ENCODE data around the gene OGDH.
"Not testable (repeated sequence)": the region's sequence is repeated elsewhere in the genome, so short reads cannot be mapped to it uniquely, and the experiment has no call there.

Gene OGDH

DNA sequence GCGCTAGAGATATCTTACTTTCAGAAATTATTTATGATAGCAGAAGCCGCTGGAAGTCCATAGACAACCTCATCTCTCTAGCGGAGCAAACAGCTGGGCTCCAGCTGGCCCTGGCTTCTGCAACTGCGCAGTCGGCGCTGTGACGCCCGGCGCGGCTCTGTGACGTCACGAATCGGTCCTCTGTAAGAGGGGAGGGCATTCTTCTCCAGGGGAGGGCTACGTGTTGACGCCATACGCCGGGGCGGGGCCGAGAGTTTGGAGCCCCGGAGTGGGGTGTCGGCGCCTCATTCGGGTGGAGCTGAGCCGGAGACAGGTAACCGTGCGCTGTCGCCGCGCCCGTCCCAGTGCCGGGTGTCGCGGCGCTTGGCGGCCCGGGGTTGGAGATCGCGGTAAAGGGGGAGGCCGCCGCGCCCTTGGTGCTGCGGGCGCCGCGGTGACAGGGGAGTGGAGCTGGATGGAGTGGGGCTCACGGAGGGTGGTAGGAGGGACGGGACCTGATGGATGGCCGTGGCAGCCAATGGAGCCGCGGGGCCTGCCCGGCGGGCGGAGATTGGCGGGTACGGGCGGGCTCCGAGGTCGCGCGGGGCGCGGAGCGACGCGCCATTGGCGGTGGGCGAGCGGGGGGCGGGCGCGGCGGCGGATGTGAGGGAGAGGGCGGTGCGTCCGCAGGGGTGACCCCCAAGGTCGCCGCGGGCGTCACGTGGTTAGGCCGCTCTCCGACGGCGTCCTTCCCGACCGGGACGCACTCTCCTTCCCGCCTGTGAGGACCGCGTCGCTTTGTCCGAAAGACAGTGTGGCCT lies at the start of gene OGDH:
OGDH (plus strand) TSS at position 287 of the 800 bp plus-strand sequence. CDS start 17,717 bp downstream, outside the sequence.
- Histone ChIP-seq H3K27ac (peak within 1 kb of the TSS; percentile 98), H3K4me3 (peak within 1 kb of the TSS; percentile 88)
- TF ChIP-seq, protein P1, sequence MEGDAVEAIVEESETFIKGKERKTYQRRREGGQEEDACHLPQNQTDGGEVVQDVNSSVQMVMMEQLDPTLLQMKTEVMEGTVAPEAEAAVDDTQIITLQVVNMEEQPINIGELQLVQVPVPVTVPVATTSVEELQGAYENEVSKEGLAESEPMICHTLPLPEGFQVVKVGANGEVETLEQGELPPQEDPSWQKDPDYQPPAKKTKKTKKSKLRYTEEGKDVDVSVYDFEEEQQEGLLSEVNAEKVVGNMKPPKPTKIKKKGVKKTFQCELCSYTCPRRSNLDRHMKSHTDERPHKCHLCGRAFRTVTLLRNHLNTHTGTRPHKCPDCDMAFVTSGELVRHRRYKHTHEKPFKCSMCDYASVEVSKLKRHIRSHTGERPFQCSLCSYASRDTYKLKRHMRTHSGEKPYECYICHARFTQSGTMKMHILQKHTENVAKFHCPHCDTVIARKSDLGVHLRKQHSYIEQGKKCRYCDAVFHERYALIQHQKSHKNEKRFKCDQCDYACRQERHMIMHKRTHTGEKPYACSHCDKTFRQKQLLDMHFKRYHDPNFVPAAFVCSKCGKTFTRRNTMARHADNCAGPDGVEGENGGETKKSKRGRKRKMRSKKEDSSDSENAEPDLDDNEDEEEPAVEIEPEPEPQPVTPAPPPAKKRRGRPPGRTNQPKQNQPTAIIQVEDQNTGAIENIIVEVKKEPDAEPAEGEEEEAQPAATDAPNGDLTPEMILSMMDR (IDR thresholded peaks at IDR 0.05): no peak
- DNase-seq (ENCODE audit: low spot score): peak; percentile 99

DNA sequence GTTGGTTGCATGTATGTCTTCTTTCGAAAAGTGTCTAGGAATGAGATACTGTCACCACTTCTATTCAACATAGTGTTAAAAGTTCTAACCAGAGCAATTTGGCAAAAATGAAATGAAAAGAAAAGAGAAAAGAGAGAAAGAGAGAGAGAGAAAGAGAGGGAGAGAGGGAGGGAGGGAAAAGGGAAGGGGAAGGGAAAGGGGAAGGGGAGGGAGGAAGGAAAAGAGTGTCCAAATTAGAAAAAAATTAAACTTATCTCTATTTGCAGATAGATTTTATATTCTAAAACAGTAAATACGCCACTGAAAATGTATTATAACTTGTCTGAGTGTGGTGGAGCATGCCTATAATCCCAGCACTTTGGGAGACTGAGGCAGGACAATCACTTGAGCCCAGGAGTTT lies 48.9 kb upstream of the OGDH start:
- no peak for DNase-seq (ENCODE audit: low spot score)
- Histone ChIP-seq H3K4me3 (no peak overlapping the region), H3K27ac (no peak overlapping the region)
- TF ChIP-seq, protein P1 (IDR thresholded peaks at IDR 0.05): no peak

DNA sequence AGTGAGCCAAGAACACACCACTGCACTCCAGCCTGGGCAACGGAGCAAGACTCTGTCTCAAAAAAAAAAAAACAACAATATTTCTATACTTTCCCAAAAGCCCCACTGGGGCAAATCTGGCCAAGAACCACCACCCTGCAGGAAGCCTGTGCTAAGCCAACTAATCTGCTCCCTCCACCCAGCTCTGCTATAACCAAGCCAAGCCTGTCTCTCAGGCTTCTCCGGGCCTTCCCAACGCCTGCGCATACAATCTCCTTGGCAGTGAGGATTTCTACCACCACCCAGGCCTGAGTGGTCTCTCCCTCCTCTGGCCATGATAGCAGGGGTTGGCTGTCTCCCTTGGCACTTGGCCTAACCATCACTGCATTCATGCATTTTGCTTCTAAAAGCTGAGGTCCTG lies 46.9 kb upstream of the OGDH start:
- H3K4me3 ChIP-seq: no peak overlapping the region
- no peak overlapping the region for H3K27ac ChIP-seq
- TF ChIP-seq, protein P1 (IDR thresholded peaks at IDR 0.05): no peak
- DNase-seq (ENCODE audit: low spot score): peak; percentile 59

DNA sequence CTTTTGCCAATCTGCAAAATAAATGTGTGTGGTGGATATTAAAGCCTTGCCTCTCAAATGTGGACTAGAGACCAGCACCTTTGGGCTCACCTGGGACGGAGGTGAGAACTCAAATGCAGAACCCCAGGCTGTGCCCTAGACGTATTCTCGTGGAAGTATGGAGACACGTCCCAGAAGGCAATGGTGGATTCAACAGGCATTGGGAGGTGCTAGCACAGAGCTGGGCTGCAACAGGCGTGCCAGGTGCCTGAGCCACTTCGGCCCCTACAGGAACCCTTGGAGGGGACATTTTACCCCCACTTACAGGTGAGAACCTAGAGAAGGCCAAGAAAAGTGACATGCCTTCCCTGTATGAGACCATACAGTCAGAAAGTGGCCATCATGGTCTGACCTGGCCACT lies 44.9 kb upstream of the OGDH start:
- Histone ChIP-seq H3K27ac (no peak overlapping the region), H3K4me3 (no peak overlapping the region)
- TF ChIP-seq, protein P1 (IDR thresholded peaks at IDR 0.05): no peak
- DNase-seq (ENCODE audit: low spot score): no peak

DNA sequence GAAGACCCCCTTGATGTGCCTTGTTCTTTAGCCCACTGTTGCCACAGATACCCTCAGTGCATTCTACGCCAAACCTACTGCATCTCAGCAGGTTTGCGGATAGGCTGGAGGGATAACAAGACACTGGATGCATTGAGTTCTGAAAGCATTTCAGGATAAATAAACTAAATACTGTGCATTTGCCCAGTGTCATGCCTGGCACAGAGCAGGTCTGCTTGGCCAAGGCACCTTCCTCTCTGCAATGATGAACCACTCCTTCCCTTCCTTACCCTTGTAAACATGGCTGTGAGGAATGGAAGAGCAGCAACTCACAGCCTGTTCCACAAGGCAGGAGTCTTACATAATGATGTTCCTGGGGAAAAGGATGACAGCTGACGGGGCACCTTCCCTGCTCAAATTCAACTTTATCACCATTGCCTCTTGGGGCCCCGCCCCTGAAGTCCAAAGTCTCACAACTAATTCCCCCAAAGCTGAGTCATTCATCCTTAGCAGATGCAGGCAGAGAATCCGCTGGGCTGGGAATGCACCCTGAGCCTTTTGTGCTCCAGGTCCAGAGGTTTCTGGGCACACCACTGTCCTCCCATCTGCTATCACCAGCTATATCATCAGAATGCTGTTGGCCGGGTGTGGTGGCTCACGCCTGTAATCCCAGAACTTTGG lies 44.3 kb upstream of the OGDH start:
- TF ChIP-seq, protein P1 (IDR thresholded peaks at IDR 0.05): no peak
- no peak for DNase-seq (ENCODE audit: low spot score)
- Histone ChIP-seq H3K4me3 (no peak overlapping the region), H3K27ac (no peak overlapping the region)

DNA sequence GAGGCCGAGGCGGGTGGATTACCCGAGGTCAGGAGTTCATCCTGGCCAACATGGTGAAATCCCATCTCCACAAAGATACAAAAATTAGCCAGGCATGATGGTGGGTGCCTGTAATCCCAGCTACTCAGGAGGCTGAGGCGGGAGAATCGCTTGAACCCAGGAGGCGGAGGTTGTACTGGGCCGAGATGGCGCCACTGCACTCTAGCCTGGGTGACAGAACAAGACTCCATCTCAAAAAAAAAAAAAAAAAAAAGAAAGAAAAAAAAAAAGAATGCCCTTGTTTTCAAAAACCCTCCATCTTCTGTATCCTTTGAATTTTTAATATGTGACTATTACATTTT lies 43.8 kb upstream of the OGDH start:
- not testable (repeated sequence) for DNase-seq (ENCODE audit: low spot score); H3K27ac ChIP-seq; H3K4me3 ChIP-seq

DNA sequence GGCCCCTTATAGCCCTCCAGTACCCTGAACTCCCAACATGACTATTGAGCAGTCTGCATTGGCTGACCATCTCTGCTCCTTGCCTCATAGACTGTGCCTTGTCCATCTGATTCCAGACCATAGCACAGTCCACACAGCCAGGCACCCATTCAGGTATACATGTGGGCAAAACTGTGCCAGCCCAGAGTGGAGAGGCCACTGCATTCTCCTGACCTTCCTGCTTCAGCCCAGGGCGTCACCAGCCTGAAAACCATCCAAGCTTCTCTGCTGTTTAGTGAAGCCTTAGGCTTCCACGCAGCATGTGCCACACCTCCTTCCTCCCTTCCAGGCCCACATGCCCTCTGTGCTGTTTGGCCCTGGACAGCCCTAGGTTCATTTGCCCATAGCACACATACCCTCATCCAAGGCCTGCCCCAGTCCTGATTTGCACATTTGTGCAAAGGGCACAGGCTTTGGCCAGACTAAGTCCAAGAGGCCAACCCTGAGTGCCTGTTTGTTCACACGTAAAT lies 43.2 kb upstream of the OGDH start:
- DNase-seq (ENCODE audit: low spot score): peak; percentile 52
- TF ChIP-seq, protein P1 (IDR thresholded peaks at IDR 0.05): no peak
- no peak overlapping the region for H3K4me3 ChIP-seq
- H3K27ac ChIP-seq: no peak overlapping the region

All from coronary artery (tissue), 2 donors.